Dermis blood vessel endothelial cell (primary cell): ENCODE measurements around the gene ZNF678. TPM values are rescaled to one million over a fixed set of nuclear protein-coding genes. Genes with fewer than 3 reads are reported as not detected.
"Not testable (repeated sequence)": the region's sequence is repeated elsewhere in the genome, so short reads cannot be mapped to it uniquely, and the experiment has no call there.

Experiments
- DNase-seq: peaks from one replicate; pipeline ENCODE4 v3.0.0; 2010
- total RNA-seq: library from RNA; depleted of rRNA; stranded (reverse); fragments of >200 nt; gene quantifications from 2 replicates; pipeline ENCODE4 v1.2.3, GENCODE V29; 2014

ZNF678 gene
- total RNA-seq, 1 donor from 2014 or later = 21.4 TPM

DNA sequence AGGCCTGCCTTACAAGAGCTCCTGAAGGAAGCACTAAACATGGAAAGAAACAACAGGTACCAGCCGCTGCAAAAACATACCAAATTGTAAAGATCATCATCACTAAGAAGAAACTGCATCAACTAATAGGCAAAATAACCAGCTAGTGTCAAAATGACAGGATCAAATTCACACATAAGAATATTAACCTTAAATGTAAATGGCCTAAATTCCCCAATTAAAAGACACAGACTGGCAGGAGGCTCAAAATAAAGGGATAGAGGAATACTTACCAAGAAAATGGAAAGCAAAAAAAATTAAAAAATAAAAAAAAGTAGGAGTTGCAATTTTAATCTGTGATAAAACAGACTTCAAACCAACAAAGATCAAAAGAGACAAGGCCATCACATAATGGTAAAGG is 11.5 kb upstream of the ZNF678 start:
- not testable (repeated sequence) for DNase-seq

GRCh38 chr1:227556288-227556687 is 7.1 kb upstream of the ZNF678 start:
- DNase-seq = no peak

- DNase-seq = no peak
Measured at GRCh38 chr1:227557962-227558725, 5.2 kb upstream of the ZNF678 start.

- no peak for DNase-seq
Measured at GRCh38 chr1:227558732-227559262, 4.6 kb upstream of the ZNF678 start.

DNA sequence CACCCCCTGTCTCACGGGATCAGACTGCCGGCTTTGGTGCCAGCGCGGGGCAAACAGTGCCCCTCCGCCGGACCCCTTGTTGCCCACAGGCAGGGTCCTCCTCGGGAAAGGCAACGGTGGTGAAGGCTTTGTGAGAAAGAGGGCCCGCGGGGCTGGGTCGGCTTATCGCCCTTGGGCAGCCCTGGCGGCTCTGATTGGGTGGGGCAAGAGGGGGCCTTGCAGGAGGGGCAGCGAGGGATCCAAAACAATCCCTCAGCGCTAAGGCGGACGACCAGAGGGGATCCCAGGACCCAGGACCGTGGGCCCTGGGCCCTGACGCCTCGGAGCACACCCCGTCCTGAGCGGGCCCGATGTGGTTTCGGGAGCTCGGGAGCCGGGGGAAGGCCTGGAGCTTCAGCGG is 3.9 kb upstream of the ZNF678 start:
- no peak for DNase-seq

DNA sequence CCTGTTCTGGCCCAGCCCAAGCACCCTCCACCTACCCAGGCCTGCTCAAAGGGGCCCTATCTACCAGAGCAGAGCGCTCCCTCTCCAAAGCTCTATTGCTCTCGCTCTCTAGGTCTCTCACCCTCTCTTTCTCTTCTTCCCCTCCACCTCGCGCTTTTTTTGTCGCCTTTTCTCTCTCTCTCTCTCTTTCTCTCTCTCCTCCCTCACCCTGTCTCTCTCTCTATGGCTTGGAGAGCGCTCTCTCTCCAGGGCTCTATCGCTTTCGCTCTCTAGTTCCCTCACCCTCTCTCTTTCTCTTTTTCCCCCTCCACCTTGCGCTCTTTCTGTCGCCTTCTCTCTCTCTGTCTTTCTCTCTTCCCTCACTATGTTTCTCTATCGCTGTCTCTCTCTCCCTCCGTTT is 3.4 kb upstream of the ZNF678 start:
- no peak for DNase-seq

DNA sequence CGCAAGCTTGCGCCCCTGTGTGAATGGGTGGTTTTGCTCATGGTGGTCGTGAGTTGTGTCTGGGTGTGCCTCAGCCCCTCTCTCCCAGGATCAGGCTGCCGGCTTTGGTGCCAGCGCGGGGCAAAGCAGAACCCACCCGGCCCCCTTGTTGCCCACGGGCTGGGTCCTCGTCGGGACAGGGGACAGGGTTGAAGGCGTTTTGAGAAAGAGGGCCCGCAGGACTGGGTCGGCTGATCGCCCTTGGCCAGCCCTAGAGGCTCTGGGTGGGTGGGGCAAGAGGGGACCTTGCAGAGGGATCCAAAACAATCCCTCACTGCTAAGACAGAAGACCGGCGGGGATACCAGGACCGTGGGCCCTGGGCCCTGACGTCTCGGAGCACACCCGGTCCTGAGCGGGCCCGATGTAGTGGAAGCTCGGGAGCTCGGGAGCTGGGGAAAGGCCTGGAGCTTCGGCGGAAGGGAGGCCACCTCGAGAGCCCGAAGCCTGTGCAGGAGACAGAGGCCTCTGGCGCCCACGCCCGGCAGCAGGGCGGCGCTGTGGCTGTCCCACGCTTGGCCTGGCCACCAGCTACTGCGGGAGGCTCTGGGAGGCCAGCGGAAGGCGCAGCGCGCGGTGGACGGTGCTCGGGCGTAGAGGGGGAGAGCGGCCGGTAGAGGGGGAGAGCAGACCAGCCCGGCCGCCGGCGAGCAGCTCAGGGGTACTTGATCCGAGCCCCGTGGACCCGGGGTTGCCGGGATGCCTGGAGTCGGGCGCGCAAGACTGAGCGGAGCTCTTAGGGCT is 2.8 kb upstream of the ZNF678 start:
- peak; percentile 21 for DNase-seq

GRCh38 chr1:227561241-227561907 is 2.0 kb upstream of the ZNF678 start:
- DNase-seq = no peak

DNA sequence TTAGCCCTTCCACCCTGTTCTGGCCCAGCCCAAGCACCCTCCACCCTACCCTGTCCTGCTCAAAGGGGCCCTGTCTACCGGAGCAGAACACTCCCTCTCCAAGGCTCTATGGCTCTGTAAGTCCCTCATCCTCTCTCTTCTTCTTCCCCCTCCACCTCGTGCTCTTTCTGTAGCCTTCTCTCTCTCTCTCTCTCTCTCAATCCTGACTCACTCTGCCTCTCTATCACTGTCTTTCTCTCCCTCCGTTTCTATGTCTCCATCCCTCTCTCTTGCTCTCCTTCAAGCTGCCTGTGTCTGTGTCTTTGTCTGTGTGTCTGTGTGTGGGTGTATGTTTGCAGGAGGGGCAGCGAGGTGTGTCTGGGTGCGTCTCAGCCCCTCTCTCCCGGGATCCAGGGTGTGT is 1.3 kb upstream of the ZNF678 start:
- DNase-seq = no peak

DNA sequence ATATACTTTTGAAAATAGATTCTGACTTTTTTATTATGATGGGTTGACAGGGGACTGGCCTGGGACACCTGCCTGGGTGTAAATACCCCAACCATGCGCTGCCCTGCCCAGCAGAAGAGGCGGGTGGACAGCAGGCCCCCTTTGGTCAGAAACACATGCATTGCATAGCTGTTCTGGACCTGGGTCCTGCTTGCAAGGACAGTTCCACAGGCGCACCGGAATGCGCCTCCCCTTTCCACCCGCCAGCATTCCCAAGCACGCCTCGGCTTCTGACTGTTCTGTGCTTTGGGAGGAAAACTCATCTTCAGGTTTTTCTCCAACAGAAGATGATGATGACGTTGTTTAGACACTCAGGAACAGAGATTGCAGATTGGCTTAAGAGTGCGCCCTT is 428 bp upstream of the ZNF678 start:
- no peak for DNase-seq

DNA sequence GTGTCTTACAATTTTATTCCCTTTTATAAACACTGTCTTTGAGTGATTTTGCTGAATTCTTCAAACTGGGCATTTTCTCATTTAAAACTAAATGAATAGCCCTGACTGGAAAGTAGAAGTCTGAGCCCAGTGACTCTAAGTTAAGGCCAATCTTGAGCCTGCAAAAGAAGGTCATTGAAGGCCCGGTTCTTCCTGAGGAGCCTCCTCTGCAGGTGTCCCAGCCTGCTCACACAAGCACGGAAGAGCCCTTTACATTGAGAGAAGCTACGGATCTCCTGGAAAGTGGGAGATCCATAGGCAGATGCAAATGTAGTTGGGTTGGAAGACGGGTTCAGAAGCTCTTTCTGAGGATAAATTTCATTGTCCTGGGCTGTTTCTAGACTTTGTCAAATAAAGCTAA is 3.9 kb downstream of the ZNF678 start:
- no peak for DNase-seq

DNA sequence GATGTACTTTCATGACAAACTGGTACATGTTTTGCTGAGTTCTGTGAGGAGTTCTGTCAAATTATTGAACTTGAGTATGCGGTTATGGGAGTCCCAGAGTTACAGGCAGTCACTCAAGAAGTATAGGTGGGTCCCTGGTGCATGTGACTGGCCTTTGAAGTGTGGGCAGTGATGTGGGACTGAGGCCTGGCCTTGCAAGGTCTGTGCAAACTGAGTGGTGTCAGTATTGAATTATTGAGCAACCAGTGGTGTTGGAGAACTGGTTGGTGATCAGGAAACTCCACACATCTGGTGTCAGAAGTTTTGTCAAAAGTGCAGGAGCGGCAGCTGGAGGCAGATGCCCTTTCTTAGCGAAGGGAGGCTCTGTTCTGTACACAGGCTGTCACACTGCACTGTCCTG is 5.2 kb downstream of the ZNF678 start:
- no peak for DNase-seq

- no peak for DNase-seq
Measured at GRCh38 chr1:227572752-227573151, 9.4 kb downstream of the ZNF678 start.

DNA sequence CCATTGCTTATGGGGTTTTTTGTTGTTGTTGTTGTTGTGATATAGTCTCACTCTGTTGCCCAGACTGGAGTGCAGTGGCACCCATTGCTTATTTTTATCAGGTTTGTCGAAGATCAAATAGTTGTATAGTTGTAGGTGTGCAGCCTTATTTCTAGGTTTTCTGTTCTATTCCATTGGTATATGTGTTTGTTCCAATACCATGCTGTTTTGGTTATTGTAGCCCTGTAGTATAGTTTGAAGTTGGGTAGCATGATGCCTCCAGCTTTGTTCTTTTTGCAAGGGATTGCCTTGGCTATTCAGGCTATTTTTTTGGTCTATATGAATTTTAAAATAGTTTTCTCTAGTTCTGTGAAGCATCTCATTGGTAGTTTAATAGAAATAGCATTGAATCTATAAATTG is 11.6 kb downstream of the ZNF678 start:
- DNase-seq = no peak

DNA sequence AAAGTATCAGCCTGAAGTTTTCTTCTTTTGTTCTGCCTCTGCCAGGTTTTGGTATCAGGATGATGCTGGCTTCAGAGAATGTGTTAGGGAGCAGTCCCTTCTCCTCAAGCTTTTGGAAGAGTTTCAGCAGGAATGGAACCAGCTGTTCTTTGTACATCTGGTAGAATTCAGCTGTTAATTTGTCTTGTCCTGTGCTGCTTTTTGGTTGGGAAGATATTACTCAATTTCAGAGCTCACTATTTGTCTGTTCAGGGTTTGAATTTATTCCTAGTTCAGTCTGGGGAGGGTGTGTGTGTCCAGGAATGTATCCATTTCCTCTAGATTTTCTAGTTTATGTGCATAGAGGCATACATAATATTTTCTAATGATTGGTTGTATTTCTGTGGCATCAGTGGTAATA is 12.8 kb downstream of the ZNF678 start:
- no peak for DNase-seq

GRCh38 chr1:227577500-227577899 is 14.1 kb downstream of the ZNF678 start:
- no peak for DNase-seq

GRCh38 chr1:227583354-227583753 is 20.0 kb downstream of the ZNF678 start:
- no peak for DNase-seq

DNA sequence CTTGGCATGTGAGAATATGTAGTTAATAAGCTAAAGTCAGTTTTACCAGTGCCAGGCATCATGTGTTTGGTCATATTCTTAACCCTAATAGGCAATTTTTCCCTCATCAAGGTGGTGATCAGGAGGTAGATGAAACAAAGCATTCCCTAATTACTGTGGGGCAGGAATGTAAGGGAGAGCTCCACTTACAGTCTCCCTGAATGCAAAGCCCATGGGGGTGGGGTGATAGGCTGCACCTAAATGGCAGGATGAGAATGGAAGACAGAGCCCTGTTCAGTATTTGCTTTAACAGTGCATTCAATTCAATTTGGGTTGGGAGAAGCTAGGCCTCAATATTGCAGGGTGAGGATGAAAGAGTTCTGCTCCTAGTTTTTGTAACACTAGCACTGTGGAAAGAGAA is 23.4 kb downstream of the ZNF678 start:
- no peak for DNase-seq

- no peak for DNase-seq
Measured at GRCh38 chr1:227587968-227588367, 24.6 kb downstream of the ZNF678 start.

DNA sequence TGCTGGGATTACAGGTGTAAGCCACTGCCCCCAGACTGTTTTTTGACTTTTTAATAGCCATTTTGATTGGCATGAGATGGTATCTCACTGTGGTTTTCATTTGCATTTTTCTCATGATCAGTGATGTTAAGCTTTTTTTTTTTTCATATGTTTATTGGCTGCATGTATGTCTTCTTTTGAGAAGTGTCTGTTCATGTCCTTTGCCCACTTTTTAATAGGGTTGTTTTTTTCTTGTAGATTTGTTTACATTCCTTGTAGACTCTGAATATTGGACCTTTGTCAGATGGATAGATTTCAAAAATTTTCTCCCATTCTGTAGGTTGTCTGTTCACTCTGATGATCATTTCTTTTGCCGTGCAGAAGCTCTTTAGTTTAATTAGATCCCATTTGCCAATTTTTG is 25.4 kb downstream of the ZNF678 start:
- DNase-seq = not testable (repeated sequence)

GRCh38 chr1:227589777-227590176 is 26.4 kb downstream of the ZNF678 start:
- not testable (repeated sequence) for DNase-seq

GRCh38 chr1:227596222-227596621 is 32.9 kb downstream of the ZNF678 start:
- DNase-seq = not testable (repeated sequence)

DNA sequence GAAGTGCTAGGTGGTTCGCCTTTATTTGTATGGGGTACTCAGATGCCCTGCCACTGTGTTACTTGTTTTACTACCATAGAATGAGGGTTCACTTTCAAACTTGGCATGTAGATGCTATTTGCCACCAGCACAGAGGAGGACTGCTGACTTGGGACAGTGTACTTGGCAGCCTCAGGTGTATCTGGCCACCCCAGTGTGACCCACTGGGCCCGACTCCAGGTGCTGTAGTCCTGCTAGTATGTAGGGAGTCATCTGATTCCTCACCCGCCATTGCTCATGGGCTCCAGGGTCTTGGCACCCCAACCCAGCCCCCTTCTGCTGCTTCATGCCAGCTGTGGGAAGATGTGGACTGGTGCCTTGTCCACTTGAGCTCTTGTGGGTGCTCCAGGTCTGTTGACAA is 40.0 kb downstream of the ZNF678 start:
- DNase-seq = no peak
